Measurements from ENCODE around the gene MYH11. TPM values are rescaled to one million over a fixed set of nuclear protein-coding genes. Genes with fewer than 3 reads are reported as not detected.

The MYH11 gene
- total RNA-seq, 8 experiments from 2014 or later, result 0.05 to 5.0 (median 1.7) TPM

DNA sequence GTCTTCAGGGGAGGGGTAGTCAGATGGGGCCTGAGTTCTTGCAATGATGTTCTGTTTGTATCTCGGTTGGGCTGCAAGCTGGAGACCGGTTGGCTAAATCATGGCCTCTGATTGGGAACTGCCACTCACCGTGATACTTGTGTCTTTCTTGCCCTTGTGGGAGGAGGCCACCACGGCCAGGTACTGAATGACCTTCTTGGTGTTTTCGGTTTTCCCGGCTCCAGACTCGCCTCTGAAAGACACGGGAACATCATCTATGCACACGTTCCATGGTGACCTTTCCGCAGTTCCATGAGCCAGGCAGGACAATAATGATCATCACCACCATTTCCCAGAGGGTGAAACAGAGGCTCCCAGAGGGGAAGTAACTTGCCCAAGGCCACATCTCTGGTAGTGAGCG lies 70.3 kb downstream of the MYH11 start:
- no peak for ATAC-seq (replicated peaks in 6 of 8)
- WGBS, 10 experiments, result 40 to 91% (median 85%) methylated on average over 1 to 9 of the region's 11 CpGs; no CpG with 5 or more reads in 6 of the 10 experiments
- Histone ChIP-seq H3K4me1 (replicated peaks in 1 of 2) (no peaks in the 10 kb centered on the region), H3K27ac (no peak overlapping the region), H3K4me3 (no peak overlapping the region)
- in situ Hi-C loops (cut with MboI; ENCODE audit: low pct_unique_long_range_greater_than_20kb in 2 of 9, low sequenced_read_pairs in 9 of 9, unreplicated experiment in 9 of 9), result loop anchor here in 1 of 9 experiments (10.0 kb wide), 1 partner anchor 58 kb away; no protein-coding TSS in a partner anchor

DNA sequence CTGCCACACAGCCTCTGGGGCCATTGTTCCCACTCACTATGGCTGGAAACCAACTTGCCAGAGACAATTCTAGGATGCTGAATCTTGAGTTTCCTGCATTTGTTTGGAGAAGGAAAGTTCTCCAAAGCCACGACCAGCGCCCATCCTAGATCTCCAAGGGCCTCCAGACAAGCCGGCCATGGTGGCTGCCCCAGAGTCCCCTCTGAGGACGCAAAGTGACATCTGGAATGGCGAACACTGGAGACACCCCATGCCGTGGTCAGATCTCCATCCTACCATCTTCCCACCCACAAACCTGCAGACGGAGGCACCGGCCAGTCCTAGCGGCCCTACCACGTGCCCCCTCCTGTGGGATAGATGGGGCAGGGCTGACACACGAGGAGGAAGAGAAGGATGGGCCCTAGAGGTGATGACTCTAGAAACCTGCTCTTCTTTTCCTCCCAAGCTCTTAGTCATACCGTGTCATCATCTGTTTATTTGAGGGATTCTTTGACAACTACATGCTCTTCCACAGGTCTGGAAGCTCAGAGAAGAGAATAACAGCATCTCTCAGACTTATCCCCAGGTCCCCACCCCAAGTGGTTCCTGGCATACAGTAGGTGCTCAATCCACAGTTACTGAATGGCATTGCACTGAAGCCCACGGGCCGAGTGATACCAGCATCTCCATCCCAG lies 71.3 kb downstream of the MYH11 start:
- Histone ChIP-seq H3K4me3 (no peak overlapping the region), H3K27ac (no peak overlapping the region), H3K4me1 (replicated peaks in 1 of 2) (no peaks in the 10 kb centered on the region)
- 60 to 100% (median 73%) methylated on average over 1 to 11 of the region's 14 CpGs; no CpG with 5 or more reads in 3 of the 10 experiments for WGBS, 10 experiments
- ATAC-seq (replicated peaks in 6 of 8), result no peak
- in situ Hi-C loops (cut with MboI; ENCODE audit: low pct_unique_long_range_greater_than_20kb in 2 of 9, low sequenced_read_pairs in 9 of 9, unreplicated experiment in 9 of 9), result loop anchor here in 1 of 9 experiments (10.0 kb wide), 1 partner anchor 59 kb away; no protein-coding TSS in a partner anchor

DNA sequence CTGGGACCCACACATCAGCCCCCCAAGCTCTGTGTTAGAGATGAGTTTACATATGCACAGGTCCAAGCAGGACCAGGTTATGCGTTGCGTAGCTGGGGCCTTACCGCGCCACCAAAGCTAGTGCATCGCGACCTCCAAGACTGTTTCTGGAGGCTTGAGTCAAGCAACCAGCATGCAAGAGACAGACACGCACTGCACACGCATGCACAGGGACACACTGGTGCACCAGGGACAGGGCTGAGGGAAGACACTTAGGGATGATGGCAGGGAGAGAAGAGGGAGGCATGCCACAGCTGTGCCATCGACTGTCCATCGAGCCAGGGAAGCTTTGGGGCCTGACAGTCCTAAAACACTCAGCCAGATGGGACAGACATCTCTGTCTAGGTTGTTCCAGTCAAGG lies 72.8 kb downstream of the MYH11 start:
- in situ Hi-C loops (cut with MboI; ENCODE audit: low pct_unique_long_range_greater_than_20kb in 2 of 9, low sequenced_read_pairs in 9 of 9, unreplicated experiment in 9 of 9), result loop anchor here in 1 of 9 experiments (10.0 kb wide), 1 partner anchor 61 kb away; no protein-coding TSS in a partner anchor
- 93 to 100% (median 100%) methylated on average over 3 to 7 of the region's 10 CpGs; no CpG with 5 or more reads in 6 of the 10 experiments for WGBS, 10 experiments
- Histone ChIP-seq H3K4me1 (replicated peaks in 1 of 2) (no peaks in the 10 kb centered on the region), H3K27ac (no peak overlapping the region), H3K4me3 (no peak overlapping the region)
- ATAC-seq (replicated peaks in 6 of 8), result no peak

DNA sequence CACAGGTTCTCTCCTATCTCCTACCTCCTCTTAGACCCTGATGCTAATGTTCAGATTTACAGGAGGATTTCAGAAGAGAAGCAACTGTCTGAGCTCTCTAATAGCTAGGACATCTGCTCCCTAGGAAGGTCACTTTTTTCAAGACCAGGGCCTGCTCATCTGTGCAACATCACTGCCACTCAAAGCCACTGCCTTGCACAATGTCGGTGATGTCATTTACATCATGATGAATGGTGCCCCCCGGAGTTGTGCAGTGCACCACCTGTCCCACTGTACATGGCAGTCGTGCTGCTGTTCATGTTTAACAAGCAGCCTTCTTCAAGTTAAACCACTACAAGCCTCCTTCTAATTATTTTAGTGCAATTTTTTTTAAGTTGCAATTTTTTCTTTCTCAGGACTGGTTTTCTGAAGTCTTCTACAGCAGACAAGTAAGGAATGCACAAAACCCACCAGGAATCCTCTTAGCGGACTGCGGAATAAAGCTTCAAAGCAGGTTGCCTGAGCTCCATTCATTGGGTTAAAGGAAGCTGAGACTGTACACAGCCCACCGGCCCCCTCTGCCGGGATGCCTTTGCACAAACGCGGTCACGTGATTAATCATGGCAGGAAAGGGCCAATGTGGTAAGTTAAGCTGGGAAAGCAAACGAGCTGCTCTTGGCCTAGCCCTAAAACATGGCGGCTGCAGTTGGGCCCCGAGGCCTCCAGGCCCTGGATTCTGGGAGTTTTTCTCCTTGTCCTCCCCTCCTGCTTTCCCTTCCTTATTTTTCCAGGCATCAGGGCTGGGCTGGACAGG lies 74.1 kb downstream of the MYH11 start:
- in situ Hi-C loops (cut with MboI; ENCODE audit: low pct_unique_long_range_greater_than_20kb in 2 of 9, low sequenced_read_pairs in 9 of 9, unreplicated experiment in 9 of 9), result loop anchor here in 1 of 9 experiments (10.0 kb wide), 1 partner anchor 62 kb away; no protein-coding TSS in a partner anchor
- WGBS, 10 experiments, result 50 to 82% (median 68%) methylated on average over 6 to 9 of the region's 13 CpGs; no CpG with 5 or more reads in 2 of the 10 experiments
- no peak overlapping the region for H3K27ac ChIP-seq
- no peak overlapping the region for H3K4me3 ChIP-seq
- peak in 1 of 8 experiments; percentile 29 for ATAC-seq (replicated peaks in 6 of 8)
- no peaks in the 10 kb centered on the region for H3K4me1 ChIP-seq (replicated peaks in 1 of 2)

DNA sequence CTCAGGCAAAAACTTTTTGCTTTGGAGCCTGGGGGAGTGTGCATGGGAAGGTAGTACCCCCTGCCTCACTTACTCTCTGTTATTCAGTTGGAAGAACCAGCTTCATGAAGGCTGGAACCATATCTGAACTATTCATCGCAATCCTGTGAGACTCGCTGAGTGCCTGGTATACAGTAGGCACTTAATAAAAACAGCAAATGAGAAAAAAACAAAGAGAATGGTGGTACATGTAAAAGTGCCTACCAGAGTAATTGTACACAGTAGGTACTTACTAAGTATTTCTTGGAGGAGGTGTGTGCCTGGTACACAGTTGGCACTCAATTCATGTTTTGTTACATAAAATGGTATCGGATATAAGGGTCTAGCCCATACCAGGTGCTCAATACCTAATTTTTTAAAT lies 75.2 kb downstream of the MYH11 start:
- H3K4me3 ChIP-seq, result no peak overlapping the region
- no peak for ATAC-seq (replicated peaks in 6 of 8)
- no peaks in the 10 kb centered on the region for H3K4me1 ChIP-seq (replicated peaks in 1 of 2)
- in situ Hi-C loops (cut with MboI; ENCODE audit: low pct_unique_long_range_greater_than_20kb in 2 of 9, low sequenced_read_pairs in 9 of 9, unreplicated experiment in 9 of 9), result loop anchor here in 1 of 9 experiments (10.0 kb wide), 1 partner anchor 63 kb away; no protein-coding TSS in a partner anchor
- H3K27ac ChIP-seq, result no peak overlapping the region
- WGBS, 10 experiments, result 64 to 100% (median 92%) methylated on average over 1 to 3 of the region's 3 CpGs

DNA sequence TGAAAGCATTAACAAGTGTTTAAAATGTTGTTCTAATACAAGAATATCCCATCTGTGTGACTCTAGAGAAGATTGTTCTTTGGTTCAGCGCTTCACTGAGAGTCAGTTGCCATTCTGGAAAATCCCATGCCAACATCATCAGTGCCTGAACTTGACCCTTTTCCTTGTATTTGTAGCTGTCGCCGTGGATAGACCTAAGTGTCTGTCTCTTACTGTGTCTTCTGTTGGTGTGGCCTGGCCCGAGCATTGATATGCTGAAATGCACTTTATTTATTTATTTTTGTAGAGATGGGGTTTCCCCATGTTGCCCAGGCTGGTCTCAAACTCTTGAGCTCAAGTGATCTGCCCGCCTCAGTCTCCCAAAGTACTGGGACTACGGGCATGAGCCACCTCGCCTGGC lies 76.0 kb downstream of the MYH11 start:
- WGBS, 10 experiments, result 55 to 100% (median 85%) methylated on average over 2 to 7 of the region's 7 CpGs; no CpG with 5 or more reads in 1 of the 10 experiments
- no peak for ATAC-seq (replicated peaks in 6 of 8)
- Histone ChIP-seq H3K27ac (no peak overlapping the region), H3K4me3 (no peak overlapping the region), H3K4me1 (replicated peaks in 1 of 2) (no peaks in the 10 kb centered on the region)
- in situ Hi-C loops (cut with MboI; ENCODE audit: low pct_unique_long_range_greater_than_20kb in 2 of 9, low sequenced_read_pairs in 9 of 9, unreplicated experiment in 9 of 9), result loop anchor here in 1 of 9 experiments (10.0 kb wide), 1 partner anchor 64 kb away; no protein-coding TSS in a partner anchor

DNA sequence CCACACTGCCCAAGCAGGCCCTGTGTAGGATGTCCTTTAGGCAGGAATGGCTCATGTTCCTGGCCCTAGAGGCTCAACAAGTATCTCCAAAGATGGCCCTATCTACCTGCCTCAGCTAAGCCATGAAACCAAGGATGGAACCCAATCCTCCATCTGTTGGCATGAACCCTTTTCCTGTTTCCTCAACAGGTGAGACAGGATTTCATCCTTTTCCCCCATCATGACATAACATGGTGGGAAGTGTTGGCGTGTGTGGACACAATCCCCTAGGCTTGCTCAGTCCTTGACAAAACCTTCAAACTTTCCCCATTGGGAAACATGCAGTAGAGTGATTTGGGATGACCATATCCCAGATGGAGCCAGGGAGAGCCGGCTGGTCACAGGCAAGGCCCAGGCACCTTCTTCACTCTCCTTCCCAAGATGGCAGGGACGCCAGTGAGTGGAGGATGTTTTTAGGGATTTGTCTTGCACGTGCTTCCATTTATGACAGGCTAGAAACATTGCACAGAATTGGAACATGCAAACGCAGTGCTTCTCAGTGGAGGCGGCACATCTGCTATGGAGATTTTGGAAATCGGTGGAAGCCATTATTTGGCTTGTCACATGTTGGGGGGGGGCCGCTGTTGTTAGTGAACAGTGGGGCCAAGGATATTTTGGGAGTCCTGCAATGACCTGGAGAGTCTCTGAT lies 77.0 kb downstream of the MYH11 start:
- 35 to 100% (median 87%) methylated on average over 2 to 7 of the region's 8 CpGs; no CpG with 5 or more reads in 5 of the 10 experiments for WGBS, 10 experiments
- no peak for ATAC-seq (replicated peaks in 6 of 8)
- Histone ChIP-seq H3K27ac (no peak overlapping the region), H3K4me1 (replicated peaks in 1 of 2) (no peaks in the 10 kb centered on the region), H3K4me3 (no peak overlapping the region)
- in situ Hi-C loops (cut with MboI; ENCODE audit: low pct_unique_long_range_greater_than_20kb in 2 of 9, low sequenced_read_pairs in 9 of 9, unreplicated experiment in 9 of 9), result loop anchor here in 1 of 9 experiments (10.0 kb wide), 1 partner anchor 65 kb away; no protein-coding TSS in a partner anchor

DNA sequence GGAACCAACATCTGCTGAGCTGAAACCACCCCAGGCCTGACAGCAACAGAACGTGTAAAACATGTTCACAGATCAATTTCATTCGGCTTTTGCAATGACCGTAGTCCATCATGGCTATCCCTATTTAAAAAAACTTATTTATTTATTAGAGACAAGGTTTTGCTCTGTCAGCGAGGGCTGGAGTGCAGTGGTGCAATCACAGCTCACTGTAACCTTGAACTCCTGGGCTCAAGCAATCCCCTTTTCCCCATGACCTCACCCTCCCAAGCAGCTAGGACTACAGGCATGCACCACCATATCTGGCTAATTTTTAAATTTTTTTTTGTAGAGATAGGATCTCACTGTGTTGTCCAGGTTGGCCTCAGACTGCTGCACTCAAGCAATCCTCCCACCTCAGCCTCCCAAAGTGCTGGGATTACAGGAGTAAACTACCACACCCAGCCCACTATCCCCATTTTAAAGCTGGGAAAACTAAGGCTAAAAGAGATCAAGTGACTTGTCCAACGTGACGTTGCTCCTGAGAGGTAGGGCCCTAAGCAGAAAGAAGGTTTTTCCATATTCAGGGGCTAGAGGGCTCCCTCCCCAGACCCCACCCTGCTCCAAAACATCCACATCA lies 77.7 kb downstream of the MYH11 start:
- no peak overlapping the region for H3K4me3 ChIP-seq
- ATAC-seq (replicated peaks in 6 of 8), result no peak
- H3K27ac ChIP-seq, result no peak overlapping the region
- in situ Hi-C loops (cut with MboI; ENCODE audit: low pct_unique_long_range_greater_than_20kb in 2 of 9, low sequenced_read_pairs in 9 of 9, unreplicated experiment in 9 of 9), result no loop called here
- H3K4me1 ChIP-seq (replicated peaks in 1 of 2), result no peaks in the 10 kb centered on the region
- 33 to 100% (median 70%) methylated on average over 1 to 4 of the region's 6 CpGs; no CpG with 5 or more reads in 1 of the 10 experiments for WGBS, 10 experiments

DNA sequence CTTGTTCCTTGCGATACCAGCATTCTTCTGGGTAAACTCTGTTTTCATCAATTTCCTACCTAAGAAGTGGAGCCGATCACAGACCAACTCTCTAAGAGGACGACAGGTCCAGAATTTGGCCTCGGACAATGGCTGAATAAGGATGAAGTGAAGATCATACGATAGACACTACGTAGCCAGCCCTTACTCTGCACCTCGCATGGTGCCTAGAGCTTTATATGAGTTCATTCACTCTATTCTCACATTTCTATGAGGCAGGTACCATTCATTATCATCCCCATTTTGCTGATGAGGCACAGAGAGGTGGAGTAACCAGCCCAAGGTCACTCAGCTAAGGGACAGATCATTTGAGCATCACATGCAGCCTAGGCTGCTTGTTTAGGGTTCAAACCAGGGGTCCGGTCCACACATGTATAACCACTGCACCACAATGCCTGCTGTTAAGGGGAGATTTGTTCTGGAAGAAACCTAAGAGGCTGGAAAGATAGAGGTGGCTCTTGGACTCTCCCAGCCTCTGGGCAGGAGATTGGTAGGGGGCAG lies 78.6 kb downstream of the MYH11 start:
- ATAC-seq (replicated peaks in 6 of 8), result no peak
- no peak overlapping the region for H3K4me3 ChIP-seq
- in situ Hi-C loops (cut with MboI; ENCODE audit: low pct_unique_long_range_greater_than_20kb in 2 of 9, low sequenced_read_pairs in 9 of 9, unreplicated experiment in 9 of 9), result no loop called here
- no peak overlapping the region for H3K27ac ChIP-seq
- no peaks in the 10 kb centered on the region for H3K4me1 ChIP-seq (replicated peaks in 1 of 2)
- 50 to 93% (median 78%) methylated on average over 1 to 7 of the region's 8 CpGs; no CpG with 5 or more reads in 1 of the 10 experiments for WGBS, 10 experiments

DNA sequence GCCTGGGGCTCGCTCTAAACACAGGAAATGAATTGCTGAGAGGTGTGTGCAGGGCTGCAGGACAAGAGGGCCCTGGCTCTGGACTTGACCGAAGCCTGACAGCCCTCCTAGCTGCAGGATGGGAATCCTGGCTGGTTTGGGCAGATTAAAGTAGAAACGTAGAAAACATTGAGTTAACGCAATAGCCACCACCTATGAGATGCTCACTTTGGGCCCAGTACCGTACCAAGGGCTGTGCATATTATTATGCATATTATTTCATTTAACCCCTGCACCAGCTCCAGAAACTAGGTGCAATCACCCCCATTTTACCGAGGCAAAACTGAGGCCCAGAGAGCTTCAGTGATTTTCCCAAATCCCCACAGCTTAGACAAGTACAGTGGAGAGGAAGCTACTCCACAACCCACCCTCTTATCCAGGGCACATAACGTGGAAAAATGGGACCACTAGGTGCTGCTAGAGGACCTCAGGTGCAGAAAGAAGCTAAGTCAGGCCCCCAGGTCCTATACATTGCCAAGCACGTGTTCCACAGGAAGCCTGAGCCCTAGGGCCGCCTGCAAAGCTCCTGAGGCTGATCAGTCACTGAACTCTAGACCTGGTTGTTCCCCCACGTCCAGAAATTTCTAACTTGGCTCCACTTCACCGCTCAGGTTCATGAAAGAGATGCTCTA lies 79.2 kb downstream of the MYH11 start:
- no peak overlapping the region for H3K4me3 ChIP-seq
- H3K27ac ChIP-seq, result no peak overlapping the region
- no peaks in the 10 kb centered on the region for H3K4me1 ChIP-seq (replicated peaks in 1 of 2)
- 30 to 100% (median 76%) methylated on average over 1 to 10 of the region's 11 CpGs; no CpG with 5 or more reads in 1 of the 10 experiments for WGBS, 10 experiments
- in situ Hi-C loops (cut with MboI; ENCODE audit: low pct_unique_long_range_greater_than_20kb in 2 of 9, low sequenced_read_pairs in 9 of 9, unreplicated experiment in 9 of 9), result no loop called here
- peak in 2 of 8 experiments; percentile 89 to 96 for ATAC-seq (replicated peaks in 6 of 8)

DNA sequence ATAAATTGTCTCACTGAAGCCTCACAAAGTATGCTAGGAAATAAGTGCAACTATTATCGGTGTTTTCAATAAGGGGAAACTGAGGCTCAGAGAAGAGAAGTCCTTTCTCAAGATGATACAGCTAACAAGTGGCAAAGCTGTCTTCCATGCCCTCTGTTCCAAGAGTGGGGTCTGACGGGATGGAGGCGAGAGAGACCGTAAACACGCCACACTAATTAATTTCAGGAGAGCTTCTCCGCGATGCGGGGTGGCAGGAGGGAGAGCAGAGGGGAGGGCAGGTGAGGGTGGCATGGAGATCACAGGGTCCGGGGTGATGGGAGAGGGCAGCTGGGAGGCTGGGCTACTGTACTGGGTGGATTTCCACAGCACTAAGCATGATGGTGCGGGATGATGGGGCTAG lies 80.3 kb downstream of the MYH11 start:
- no peak for ATAC-seq (replicated peaks in 6 of 8)
- H3K4me1 ChIP-seq (replicated peaks in 1 of 2), result no peaks in the 10 kb centered on the region
- in situ Hi-C loops (cut with MboI; ENCODE audit: low pct_unique_long_range_greater_than_20kb in 2 of 9, low sequenced_read_pairs in 9 of 9, unreplicated experiment in 9 of 9), result no loop called here
- WGBS, 10 experiments, result 10 to 100% (median 61%) methylated on average over 1 to 8 of the region's 10 CpGs; no CpG with 5 or more reads in 4 of the 10 experiments
- H3K27ac ChIP-seq, result no peak overlapping the region
- no peak overlapping the region for H3K4me3 ChIP-seq

All from motor neuron (in vitro differentiated cells).